Uterus (tissue), 4 donors: ENCODE results near the gene SHROOM3. TPM values are rescaled to one million over a fixed set of nuclear protein-coding genes. Genes with fewer than 3 reads are reported as not detected.
A peak's percentile ranks its signal among the peaks of the same experiment; 100 is the strongest.

Source experiments
- DNase-seq, 2 donors: peaks; one replicate each; pipeline ENCODE4 v3.0.0-alpha.2; 2019 to 2020
- H3K27ac ChIP-seq, 2 donors: fragments of 200-600 bp; sonication (generic); 1 replicate in 1 of 2; 2 replicates in 1 of 2; pipeline ENCODE4 v1.5.1; 2016 to 2018
- H3K27me3 ChIP-seq, 2 donors: fragments of 200-600 bp; sonication (generic); one replicate each; pipeline ENCODE4 v1.5.1; 2018 to 2019; ENCODE audit warnings: control low read depth in 1 of 2
- H3K36me3 ChIP-seq, 2 donors: fragments of 200-600 bp; sonication (generic); one replicate each; pipeline ENCODE4 v1.5.1; 2019; ENCODE audit warnings: control low read depth in 1 of 2
- H3K4me1 ChIP-seq, 2 donors: fragments of 200-600 bp; sonication (generic); one replicate each; pipeline ENCODE4 v1.5.1; 2018 to 2019; ENCODE audit warnings: control low read depth in 1 of 2
- H3K4me3 ChIP-seq, 2 donors: fragments of 200-600 bp; sonication (generic); 1 replicate in 1 of 2; 2 replicates in 1 of 2; pipeline ENCODE4 v1.5.1; 2018 to 2019; ENCODE audit warnings: mild to moderate bottlenecking in 1 of 2
- H3K9me3 ChIP-seq, 2 donors: fragments of 200-600 bp; sonication (generic); one replicate each; pipeline ENCODE4 v1.5.1; 2019; ENCODE audit warnings: control low read depth in 1 of 2
- CTCF ChIP-seq, 4 experiments: fragments of 200-600 bp in 2 of 4; fragments of 450-650 bp in 2 of 4; sonication (generic) in 2 of 4; IDR thresholded peaks; one replicate each; pipeline ENCODE4 v1.5.1; 2016 to 2019; ENCODE audit warnings: antibody characterized with exemption in 4 of 4, mild to moderate bottlenecking in 2 of 4, moderate library complexity in 1 of 4
- POLR2A ChIP-seq, 2 donors: fragments of 450-650 bp; IDR thresholded peaks; one replicate each; pipeline ENCODE4 v1.6.1; 2016; ENCODE audit warnings: antibody characterized with exemption in 2 of 2, mild to moderate bottlenecking in 1 of 2, moderate library complexity in 1 of 2
- intact Hi-C: fragments of 100-400 bp; cut with DNase I; formaldehyde crosslinking; loops from one replicate; pipeline ENCODE4 v1.15.1; 2023; ENCODE audit warnings: low total_unique reads
- total RNA-seq, 4 donors: library from RNA; depleted of rRNA in 3 of 4; stranded (reverse); fragments of >200 nt in 3 of 4; gene quantifications; one replicate each; pipeline versions ENCODE4 v1.1.0 to v1.2.4, GENCODE V29; 2014 to 2023
- donor health status: DM: yes; HTN: yes; CAD: no.

The SHROOM3 gene
- total RNA-seq, 4 donors from 2014 or later, result 1.5 to 24.1 (median 3.4) TPM

GRCh38 chr4:76562836-76563453 lies 127.9 kb downstream of the SHROOM3 start:
- H3K9me3 ChIP-seq, result no peaks in the 10 kb centered on the region
- H3K4me3 ChIP-seq, result no peak overlapping the region
- intact Hi-C loops, result no loop called here
- DNase-seq, result no peak
- no peaks in the 10 kb centered on the region for H3K4me1 ChIP-seq
- no peak for TF ChIP-seq POLR2A (IDR thresholded peaks at IDR 0.05)
- TF ChIP-seq CTCF (IDR thresholded peaks at IDR 0.05), result no peak
- H3K27me3 ChIP-seq, result no peaks in the 10 kb centered on the region
- no peaks in the 10 kb centered on the region for H3K36me3 ChIP-seq
- H3K27ac ChIP-seq, result peak overlapping the region; percentile 12 to 52

GRCh38 chr4:76563454-76564122 lies 128.6 kb downstream of the SHROOM3 start:
- no peak for DNase-seq
- no peak overlapping the region for H3K4me3 ChIP-seq
- H3K36me3 ChIP-seq, result no peaks in the 10 kb centered on the region
- H3K27me3 ChIP-seq, result no peaks in the 10 kb centered on the region
- no peak for TF ChIP-seq CTCF (IDR thresholded peaks at IDR 0.05)
- TF ChIP-seq POLR2A (IDR thresholded peaks at IDR 0.05), result no peak
- intact Hi-C loops, result no loop called here
- H3K27ac ChIP-seq, result peak overlapping the region in 1 of 2 donors; percentile 43
- H3K4me1 ChIP-seq, result no peaks in the 10 kb centered on the region
- no peaks in the 10 kb centered on the region for H3K9me3 ChIP-seq

- intact Hi-C loops, result no loop called here
- DNase-seq, result no peak
- Histone ChIP-seq H3K27ac (peak overlapping the region in 1 of 2 donors; percentile 43), H3K4me3 (no peak overlapping the region), H3K27me3 (no peaks in the 10 kb centered on the region), H3K9me3 (no peaks in the 10 kb centered on the region), H3K4me1 (no peaks in the 10 kb centered on the region), H3K36me3 (no peaks in the 10 kb centered on the region)
- TF ChIP-seq POLR2A (IDR thresholded peaks at IDR 0.05) (no peak), CTCF (IDR thresholded peaks at IDR 0.05) (no peak)
Observed at GRCh38 chr4:76564123-76564915, 129.3 kb downstream of the SHROOM3 start.

- Histone ChIP-seq H3K27ac (no peak overlapping the region), H3K9me3 (no peaks in the 10 kb centered on the region), H3K36me3 (no peaks in the 10 kb centered on the region), H3K27me3 (no peaks in the 10 kb centered on the region), H3K4me1 (peaks cover 0 to 3% of the 10 kb centered on the region in 2 donors), H3K4me3 (no peak overlapping the region)
- no peak for DNase-seq
- TF ChIP-seq CTCF (IDR thresholded peaks at IDR 0.05), result no peak
- TF ChIP-seq POLR2A (IDR thresholded peaks at IDR 0.05), result no peak
- intact Hi-C loops, result no loop called here
Observed at GRCh38 chr4:76568262-76568661, 133.2 kb downstream of the SHROOM3 start.

- Histone ChIP-seq H3K4me3 (no peak overlapping the region), H3K9me3 (no peaks in the 10 kb centered on the region), H3K27ac (peak overlapping the region; percentile 27 to 57), H3K36me3 (no peaks in the 10 kb centered on the region), H3K4me1 (peaks cover 0 to 3% of the 10 kb centered on the region in 2 donors), H3K27me3 (no peaks in the 10 kb centered on the region)
- TF ChIP-seq POLR2A (IDR thresholded peaks at IDR 0.05), result no peak
- no peak for TF ChIP-seq CTCF (IDR thresholded peaks at IDR 0.05)
- intact Hi-C loops, result no loop called here
- no peak for DNase-seq
Observed at GRCh38 chr4:76569225-76569624, 134.2 kb downstream of the SHROOM3 start.
